HepG2 (cell line): ENCODE measurements around the gene VDAC2. TPM values are rescaled to one million over a fixed set of nuclear protein-coding genes. Genes with fewer than 3 reads are reported as not detected.
A peak's percentile ranks its signal among the peaks of the same experiment; 100 is the strongest.

ENCODE experiments used
- BCL3 ChIP-seq: sonication (generic); formaldehyde crosslinking; IDR thresholded peaks from 2 replicates; pipeline ENCODE4 v1.5.1; 2020; ENCODE audit warnings: mild to moderate bottlenecking, missing genetic modification reagents, moderate library complexity
- EZH2 ChIP-seq: conservative IDR thresholded peaks from 2 replicates; pipeline ENCODE4 v1.6.1; 2012; ENCODE audit warnings: mild to moderate bottlenecking, low read depth, low read length, moderate library complexity
- HNF4A ChIP-seq: sonication (generic); formaldehyde crosslinking; IDR thresholded peaks from 2 replicates; pipeline ENCODE4 v1.4.0; 2020; ENCODE audit warnings: missing genetic modification reagents
- HNRNPL ChIP-seq: fragments of 200-400 bp; formaldehyde crosslinking; IDR thresholded peaks from 2 replicates; pipeline ENCODE4 v1.6.1; 2017; ENCODE audit warnings: mild to moderate bottlenecking, low read depth, low read length
- IKZF1 ChIP-seq: fragments of 450-650 bp; IDR thresholded peaks from 2 replicates; pipeline ENCODE4 v1.7.1; 2016
- NCOA1 ChIP-seq: sonication (generic); formaldehyde crosslinking; IDR thresholded peaks from 2 replicates; pipeline ENCODE4 v1.9.0; 2021; ENCODE audit warnings: missing genetic modification reagents
- PAWR ChIP-seq: sonication (generic); formaldehyde crosslinking; IDR thresholded peaks from 2 replicates; pipeline ENCODE4 v1.4.0; 2020; ENCODE audit warnings: missing genetic modification reagents, mild to moderate bottlenecking, borderline replicate concordance
- PHF5A ChIP-seq: IDR thresholded peaks from one replicate; pipeline ENCODE4 v1.6.1; 2018; ENCODE audit warnings: low read depth, missing genetic modification reagents; ENCODE audit not compliant: unreplicated experiment
- POLR2A ChIP-seq, 2 experiments: IDR thresholded peaks; 2 replicates each; pipeline ENCODE4 v1.6.1; 2011; ENCODE audit warnings: low read depth in 2 of 2, low read length in 2 of 2, mild to moderate bottlenecking in 1 of 2, moderate library complexity in 1 of 2; ENCODE audit not compliant: insufficient read depth in 1 of 2
- POLR2G ChIP-seq: fragments of 200-400 bp; formaldehyde crosslinking; IDR thresholded peaks from 2 replicates; pipeline ENCODE4 v1.6.1; 2018; ENCODE audit warnings: mild to moderate bottlenecking, low read depth, low read length, moderate library complexity
- PRDM10 ChIP-seq: sonication (generic); formaldehyde crosslinking; IDR thresholded peaks from 2 replicates; pipeline ENCODE4 v1.4.0; 2020; ENCODE audit warnings: low read depth, missing genetic modification reagents
- RARA ChIP-seq: IDR thresholded peaks from 2 replicates; pipeline ENCODE4 v1.6.1; 2016; ENCODE audit warnings: missing genetic modification reagents, missing compliant biosample characterization
- RARG ChIP-seq: sonication (generic); formaldehyde crosslinking; IDR thresholded peaks from 2 replicates; pipeline ENCODE4 v1.4.0; 2020; ENCODE audit warnings: low read depth, mild to moderate bottlenecking, missing genetic modification reagents
- RFXAP ChIP-seq: sonication (generic); formaldehyde crosslinking; IDR thresholded peaks from 2 replicates; pipeline ENCODE4 v1.4.0; 2020; ENCODE audit warnings: missing genetic modification reagents, borderline replicate concordance
- SMARCC2 ChIP-seq: fragments of 450-650 bp; IDR thresholded peaks from 2 replicates; pipeline ENCODE4 v1.6.1; 2017; ENCODE audit warnings: antibody characterized with exemption, mild to moderate bottlenecking
- ZC3H4 ChIP-seq: sonication (generic); formaldehyde crosslinking; IDR thresholded peaks from 2 replicates; pipeline ENCODE4 v1.4.0; 2020; ENCODE audit warnings: missing genetic modification reagents, borderline replicate concordance
- ZNF484 ChIP-seq: sonication (generic); formaldehyde crosslinking; IDR thresholded peaks from 2 replicates; pipeline ENCODE4 v1.5.1; 2020; ENCODE audit warnings: mild to moderate bottlenecking, low read depth, missing genetic modification reagents, borderline replicate concordance
- ZNF598 ChIP-seq: sonication (generic); formaldehyde crosslinking; IDR thresholded peaks from 2 replicates; pipeline ENCODE4 v1.5.1; 2020; ENCODE audit warnings: mild to moderate bottlenecking, missing genetic modification reagents, borderline replicate concordance
- ZNF687 ChIP-seq: sonication (generic); formaldehyde crosslinking; IDR thresholded peaks from 2 replicates; pipeline ENCODE4 v1.5.1; 2020; ENCODE audit warnings: mild to moderate bottlenecking, missing genetic modification reagents, moderate library complexity
- polyA plus RNA-seq, 8 experiments: library from polyadenylated mRNA; depleted of rRNA in 3 of 8; stranded (reverse) in 7 of 8; unstranded in 1 of 8; fragments of >200 nt; fragmentation: Illumina TruSeq in 4 of 8; extraction: Trizol in 4 of 8; gene quantifications; 2 replicates each; pipeline versions ENCODE4 v1.2.1 to v1.2.3, GENCODE V29; 2011 to 2016; ENCODE audit warnings: low read depth in 4 of 8, missing spikeins in 1 of 8, mixed read lengths in 1 of 8; ENCODE audit not compliant: insufficient read depth in 1 of 8
- total RNA-seq, 5 experiments: library from RNA; depleted of rRNA; stranded (reverse); fragments of >200 nt; fragmentation: Illumina TruSeq; extraction: Trizol; gene quantifications; 2 replicates each; pipeline ENCODE4 v1.2.3, GENCODE V29; 2016; ENCODE audit warnings: low read depth in 1 of 5
- TF ChIP-seq, protein P1 (sequence below): sonication (generic); formaldehyde crosslinking; IDR thresholded peaks from 2 replicates; pipeline ENCODE4 v1.4.0; 2020; ENCODE audit warnings: missing genetic modification reagents

The VDAC2 gene
- total and polyA plus RNA-seq, 2 of the 13 experiments (the other 11 are each of a cell fraction or from before 2014, with no cell fraction given), result 67.9 to 222 TPM

- TF ChIP-seq HNF4A (CRISPR knock-in tag), result no peak
- TF ChIP-seq PAWR (CRISPR knock-in tag), result no peak
- no peak for TF ChIP-seq NCOA1 (CRISPR knock-in tag)
- no peak for TF ChIP-seq RFXAP
- TF ChIP-seq ZNF484 (CRISPR knock-in tag), result no peak
- no peak for TF ChIP-seq ZNF687
- no peak for TF ChIP-seq HNRNPL
- TF ChIP-seq, protein P1, sequence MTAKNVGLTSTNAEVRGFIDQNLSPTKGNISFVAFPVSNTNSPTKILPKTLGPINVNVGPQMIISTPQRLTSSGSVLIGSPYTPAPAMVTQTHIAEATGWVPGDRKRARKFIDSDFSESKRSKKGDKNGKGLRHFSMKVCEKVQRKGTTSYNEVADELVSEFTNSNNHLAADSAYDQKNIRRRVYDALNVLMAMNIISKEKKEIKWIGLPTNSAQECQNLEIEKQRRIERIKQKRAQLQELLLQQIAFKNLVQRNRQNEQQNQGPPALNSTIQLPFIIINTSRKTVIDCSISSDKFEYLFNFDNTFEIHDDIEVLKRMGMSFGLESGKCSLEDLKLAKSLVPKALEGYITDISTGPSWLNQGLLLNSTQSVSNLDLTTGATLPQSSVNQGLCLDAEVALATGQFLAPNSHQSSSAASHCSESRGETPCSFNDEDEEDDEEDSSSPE (CRISPR knock-in tag), result no peak
- no peak for TF ChIP-seq EZH2
- TF ChIP-seq IKZF1, result no peak
- peak; percentile 65; the same call in 1 of the 2 replicates for TF ChIP-seq POLR2G
- TF ChIP-seq BCL3 (CRISPR knock-in tag), result no peak
- TF ChIP-seq ZC3H4 (CRISPR knock-in tag), result peak; percentile 79; the same call in 1 of the 2 replicates
- TF ChIP-seq PHF5A (CRISPR knock-in tag), result no peak
- no peak for TF ChIP-seq PRDM10 (CRISPR knock-in tag)
- TF ChIP-seq SMARCC2, result no peak
- TF ChIP-seq RARA (CRISPR knock-in tag), result no peak
- TF ChIP-seq ZNF598 (CRISPR knock-in tag), result no peak
- no peak for TF ChIP-seq RARG (CRISPR knock-in tag)
- TF ChIP-seq POLR2A (IDR thresholded peaks at IDR 0.05; ENCODE audit: insufficient read depth in 1 of 2, low read depth in 2 of 2, low read length in 2 of 2), result peak; percentile 40 to 43; a peak in 2 of 4 replicates
These were observed 21.3 kb downstream of the VDAC2 start (continued) for GRCh38 chr10:75231672-75232581.
